PC-3 (cell line): ENCODE measurements around the gene SMYD3. TPM values are rescaled to one million over a fixed set of nuclear protein-coding genes. Genes with fewer than 3 reads are reported as not detected.

ENCODE experiments used
- ATAC-seq: fragments of 200-7000 bp; cut with Tn5 transposase; 2 replicates; pipeline ENCODE4 v1.9.1; 2020; ENCODE audit warnings: mild to moderate bottlenecking, moderate library complexity
- BruUV-seq: library from RNA; stranded (reverse); fragments of 400-500 nt; replicated peaks from 2 replicates; lab custom pipeline; 2021; lab: Mats Ljungman, UMichigan
- CTCF ChIA-PET: fragments of 300-600 bp; sonication (Branson Sonifier 250); formaldehyde crosslinking; loops from one replicate; lab custom pipeline; 2022; ENCODE audit warnings: antibody characterized with exemption; lab: Charles Lee
- POLR2A ChIA-PET: fragments of 300-600 bp; sonication (Branson Sonifier 250); formaldehyde crosslinking; loops from one replicate; lab custom pipeline; 2022; ENCODE audit warnings: antibody characterized with exemption; ENCODE audit not compliant: unreplicated experiment; lab: Charles Lee
- DNase-seq: peaks from one replicate; pipeline ENCODE4 v3.0.0-alpha.2; 2015
- H2AFZ ChIP-seq: fragments of 300-600 bp; sonication (generic); 2 replicates; pipeline ENCODE4 v1.6.0; 2016; ENCODE audit warnings: antibody characterized with exemption, low read length
- H3F3A ChIP-seq: fragments of 300-600 bp; sonication (generic); one replicate; pipeline ENCODE4 v1.6.0; 2017; ENCODE audit warnings: antibody characterized with exemption, low read length, control low read depth, mild to moderate bottlenecking; ENCODE audit not compliant: unreplicated experiment
- H3K27ac ChIP-seq: fragments of 300-600 bp; sonication (generic); 2 replicates; pipeline ENCODE4 v1.5.1; 2016; ENCODE audit warnings: mild to moderate bottlenecking, low read length
- H3K27me3 ChIP-seq: fragments of 300-600 bp; sonication (generic); 2 replicates; pipeline ENCODE4 v1.6.1; 2016; ENCODE audit warnings: low read length, mixed read lengths
- H3K36me3 ChIP-seq: fragments of 300-600 bp; sonication (generic); 2 replicates; pipeline ENCODE4 v1.6.1; 2016; ENCODE audit warnings: low read depth, mixed run types, low read length, mixed read lengths
- H3K4me1 ChIP-seq: fragments of 300-600 bp; sonication (generic); 2 replicates; pipeline ENCODE4 v1.5.1; 2016; ENCODE audit warnings: low read length; ENCODE audit not compliant: insufficient read depth
- H3K4me2 ChIP-seq: fragments of 300-600 bp; sonication (generic); 2 replicates; pipeline ENCODE4 v1.6.0; 2016; ENCODE audit warnings: low read length
- H3K4me3 ChIP-seq: fragments of 300-600 bp; sonication (generic); 2 replicates; pipeline ENCODE4 v1.5.1; 2016; ENCODE audit warnings: mild to moderate bottlenecking, low read length, mixed read lengths
- H3K79me2 ChIP-seq: fragments of 300-600 bp; sonication (generic); 2 replicates; pipeline ENCODE4 v1.6.1; 2017; ENCODE audit warnings: low read length, mixed read lengths
- H3K9ac ChIP-seq: fragments of 300-600 bp; sonication (generic); 2 replicates; pipeline ENCODE4 v1.6.0; 2016; ENCODE audit warnings: mild to moderate bottlenecking, low read length
- H3K9me2 ChIP-seq: fragments of 300-600 bp; sonication (generic); replicated peaks from 2 replicates; pipeline ENCODE4 v1.6.1; 2016; ENCODE audit warnings: mixed run types, low read length, mixed read lengths
- H3K9me3 ChIP-seq: fragments of 300-600 bp; sonication (generic); 2 replicates; pipeline ENCODE4 v1.6.1; 2016; ENCODE audit warnings: low read length, mixed read lengths
- H4K20me1 ChIP-seq: fragments of 300-600 bp; sonication (generic); 2 replicates; pipeline ENCODE4 v1.6.1; 2016; ENCODE audit warnings: low read length, mixed read lengths
- CTCF ChIP-seq: fragments of 300-600 bp; sonication (generic); conservative IDR thresholded peaks from 2 replicates; pipeline ENCODE4 v1.5.1; 2017; ENCODE audit warnings: antibody characterized with exemption, low read depth, mild to moderate bottlenecking, low read length
- EZH2 ChIP-seq: fragments of 300-600 bp; sonication (generic); IDR thresholded peaks from one replicate; pipeline ENCODE4 v1.6.1; 2017; ENCODE audit warnings: antibody characterized with exemption, mild to moderate bottlenecking, low read length; ENCODE audit not compliant: unreplicated experiment
- EZH2phosphoT487 ChIP-seq: fragments of 300-600 bp; sonication (generic); IDR thresholded peaks from 2 replicates; pipeline ENCODE4 v1.6.1; 2018; ENCODE audit warnings: mild to moderate bottlenecking, antibody characterized with exemption, low read length, borderline replicate concordance
- intact Hi-C: fragments of 100-400 bp; cut with micrococcal nuclease; formaldehyde crosslinking; loops from 2 replicates; pipeline ENCODE4 v1.9.0; 2023
- total RNA-seq: library from RNA; depleted of rRNA; stranded (reverse); fragments of >200 nt; gene quantifications from 2 replicates; pipeline ENCODE4 v1.2.3, GENCODE V29; 2014

SMYD3 gene
- total RNA-seq, 1 experiment from 2014 or later, result 33.0 TPM

- Histone ChIP-seq H3K4me1 (peaks cover 10% of the 10 kb centered on the region), H3K9me3 (no peaks in the 10 kb centered on the region), H3K4me2 (peak overlapping the region; percentile 2; the same call in 1 of the 2 replicates), H2AFZ (no peak overlapping the region), H3K36me3 (no peaks in the 10 kb centered on the region), H3K9me2 (no peaks in the 10 kb centered on the region), H3K9ac (no peak overlapping the region), H3K4me3 (no peak overlapping the region), H3K27me3 (no peaks in the 10 kb centered on the region), H3K79me2 (peaks cover 58% of the 10 kb centered on the region), H3K27ac (no peak overlapping the region), H3F3A (no peaks in the 10 kb centered on the region), H4K20me1 (no peaks in the 10 kb centered on the region)
- CTCF ChIA-PET, result no interaction called here
- intact Hi-C loops, result no loop called here
- POLR2A ChIA-PET, result no interaction called here
- TF ChIP-seq EZH2phosphoT487 (no peak), CTCF (no peak), EZH2 (no peak)
- ATAC-seq, result peak; percentile 61
- no peak for DNase-seq
- no TSS peak for BruUV-seq
These were observed 24.1 kb downstream of the SMYD3 start for GRCh38 chr1:246482805-246483568.

- ChIA-PET CTCF (no interaction called here), POLR2A (no interaction called here)
- ATAC-seq (no peak), DNase-seq (no peak)
- no peaks in the 10 kb centered on the region for H3K27me3 ChIP-seq
- no peaks in the 10 kb centered on the region for H3K9me2 ChIP-seq
- H3K4me2 ChIP-seq, result no peak overlapping the region
- H3K36me3 ChIP-seq, result no peaks in the 10 kb centered on the region
- H3K9me3 ChIP-seq, result no peaks in the 10 kb centered on the region
- BruUV-seq, result no TSS peak
- no peak overlapping the region for H3K9ac ChIP-seq
- no peak overlapping the region for H3K27ac ChIP-seq
- no peaks in the 10 kb centered on the region for H4K20me1 ChIP-seq
- TF ChIP-seq EZH2 (no peak), EZH2phosphoT487 (no peak)
- H3K4me3 ChIP-seq, result no peak overlapping the region
- no peaks in the 10 kb centered on the region for H3F3A ChIP-seq
- H3K79me2 ChIP-seq, result peaks cover 44% of the 10 kb centered on the region
- intact Hi-C loops, result no loop called here
- peaks cover 10% of the 10 kb centered on the region for H3K4me1 ChIP-seq
- no peak overlapping the region for H2AFZ ChIP-seq
These were observed 28.0 kb downstream of the SMYD3 start for GRCh38 chr1:246479061-246479460.

- Histone ChIP-seq H3K36me3 (no peaks in the 10 kb centered on the region), H3K27me3 (no peaks in the 10 kb centered on the region), H3K4me1 (no peaks in the 10 kb centered on the region), H3K9me3 (no peaks in the 10 kb centered on the region), H3K9me2 (no peaks in the 10 kb centered on the region), H3K27ac (no peak overlapping the region), H3K4me2 (no peak overlapping the region), H3F3A (no peaks in the 10 kb centered on the region), H3K79me2 (peaks cover 32% of the 10 kb centered on the region), H3K4me3 (no peak overlapping the region), H4K20me1 (no peaks in the 10 kb centered on the region), H3K9ac (no peak overlapping the region), H2AFZ (no peak overlapping the region)
- DNase-seq (no peak), ATAC-seq (no peak)
- ChIA-PET CTCF (interaction anchor here (0.6 kb wide), 1 partner anchor 14 kb away, joined by 3 read pairs; no protein-coding TSS in a partner anchor), POLR2A (no interaction called here)
- TF ChIP-seq EZH2phosphoT487, result no peak
- no peak for TF ChIP-seq CTCF
- no peak for TF ChIP-seq EZH2
- BruUV-seq, result no TSS peak
- intact Hi-C loops, result no loop called here
These were observed 29.4 kb downstream of the SMYD3 start for GRCh38 chr1:246477634-246478033.
